Peyer's patch (tissue), 4 donors: ENCODE data around the gene FAT1.

ENCODE experiments used
- POLR2A ChIP-seq, 2 donors: fragments of 450-650 bp; IDR thresholded peaks; one replicate each; pipeline ENCODE4 v1.5.1; 2017; ENCODE audit warnings: antibody characterized with exemption in 2 of 2, mild to moderate bottlenecking in 2 of 2, moderate library complexity in 2 of 2
- TF ChIP-seq, protein P1 (sequence below), 6 experiments: fragments of 450-650 bp in 4 of 6; fragments of 200-600 bp in 2 of 6; sonication (generic) in 1 of 6; IDR thresholded peaks; one replicate each; pipeline ENCODE4 v1.5.1; 2017 to 2019; ENCODE audit warnings: antibody characterized with exemption in 6 of 6, mild to moderate bottlenecking in 3 of 6, moderate library complexity in 1 of 6

DNA sequence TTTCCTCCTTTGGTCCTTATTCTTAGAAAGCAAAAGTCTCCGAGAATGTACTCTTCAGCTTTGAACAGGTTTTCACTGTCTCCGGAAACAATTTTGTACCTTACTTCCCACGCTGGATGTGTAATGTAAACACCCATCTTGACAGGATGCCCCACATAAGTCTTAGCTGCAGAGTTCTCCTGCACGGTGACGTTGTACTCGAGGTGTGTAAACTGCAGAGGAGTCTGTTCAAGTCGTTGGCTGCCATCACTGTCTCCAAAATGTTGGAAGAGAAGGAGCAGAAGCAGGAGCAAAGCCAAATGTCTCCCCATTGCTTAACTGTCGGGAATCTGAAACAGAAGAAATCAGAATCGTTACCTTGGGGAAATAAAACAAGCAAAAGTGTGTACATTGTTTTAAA is 14.1 kb downstream of the FAT1 start:
- TF ChIP-seq, protein P1, sequence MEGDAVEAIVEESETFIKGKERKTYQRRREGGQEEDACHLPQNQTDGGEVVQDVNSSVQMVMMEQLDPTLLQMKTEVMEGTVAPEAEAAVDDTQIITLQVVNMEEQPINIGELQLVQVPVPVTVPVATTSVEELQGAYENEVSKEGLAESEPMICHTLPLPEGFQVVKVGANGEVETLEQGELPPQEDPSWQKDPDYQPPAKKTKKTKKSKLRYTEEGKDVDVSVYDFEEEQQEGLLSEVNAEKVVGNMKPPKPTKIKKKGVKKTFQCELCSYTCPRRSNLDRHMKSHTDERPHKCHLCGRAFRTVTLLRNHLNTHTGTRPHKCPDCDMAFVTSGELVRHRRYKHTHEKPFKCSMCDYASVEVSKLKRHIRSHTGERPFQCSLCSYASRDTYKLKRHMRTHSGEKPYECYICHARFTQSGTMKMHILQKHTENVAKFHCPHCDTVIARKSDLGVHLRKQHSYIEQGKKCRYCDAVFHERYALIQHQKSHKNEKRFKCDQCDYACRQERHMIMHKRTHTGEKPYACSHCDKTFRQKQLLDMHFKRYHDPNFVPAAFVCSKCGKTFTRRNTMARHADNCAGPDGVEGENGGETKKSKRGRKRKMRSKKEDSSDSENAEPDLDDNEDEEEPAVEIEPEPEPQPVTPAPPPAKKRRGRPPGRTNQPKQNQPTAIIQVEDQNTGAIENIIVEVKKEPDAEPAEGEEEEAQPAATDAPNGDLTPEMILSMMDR (IDR thresholded peaks at IDR 0.05) = no peak
- TF ChIP-seq POLR2A (IDR thresholded peaks at IDR 0.05) = no peak
